Activated CD8-positive, alpha-beta memory T cell treated with anti-CD3 and anti-CD28 coated beads for 1 hour (primary cell): ENCODE measurements around the gene FAM3B.

ENCODE experiments used
- DNase-seq, 2 donors: peaks; one replicate each; pipeline ENCODE4 v3.0.0-alpha.2; 2020; ENCODE audit warnings: low read depth in 1 of 2; ENCODE audit errors: extremely low read depth in 1 of 2

The FAM3B gene

GRCh38 chr21:41390043-41390639, 73.5 kb downstream of the FAM3B start:
- DNase-seq, result no peak

GRCh38 chr21:41393876-41394465, 77.4 kb downstream of the FAM3B start:
- DNase-seq, result no peak

GRCh38 chr21:41396558-41397075, 80.0 kb downstream of the FAM3B start:
- DNase-seq, result no peak

GRCh38 chr21:41397471-41397891, 80.9 kb downstream of the FAM3B start:
- no peak for DNase-seq

- no peak for DNase-seq
These were observed 81.7 kb downstream of the FAM3B start for GRCh38 chr21:41398251-41398650.

- no peak for DNase-seq
These were observed 82.2 kb downstream of the FAM3B start for GRCh38 chr21:41398831-41399230.

- no peak for DNase-seq
These were observed 82.7 kb downstream of the FAM3B start for GRCh38 chr21:41399246-41399800.

- no peak for DNase-seq
These were observed 85.6 kb downstream of the FAM3B start for GRCh38 chr21:41402231-41402630.

GRCh38 chr21:41402796-41403195, 86.2 kb downstream of the FAM3B start:
- DNase-seq, result no peak

GRCh38 chr21:41403331-41403730, 86.7 kb downstream of the FAM3B start:
- DNase-seq, result no peak

GRCh38 chr21:41403966-41404365, 87.4 kb downstream of the FAM3B start:
- no peak for DNase-seq

GRCh38 chr21:41405321-41405720, 88.7 kb downstream of the FAM3B start:
- no peak for DNase-seq

- DNase-seq, result no peak
These were observed 89.7 kb downstream of the FAM3B start for GRCh38 chr21:41406340-41406739.
